Measurements from ENCODE around the gene MEIS1. TPM values are rescaled to one million over a fixed set of nuclear protein-coding genes. Genes with fewer than 3 reads are reported as not detected.

Gene MEIS1
- total RNA-seq, 1 experiment from 2014 or later: 0.28 TPM

DNA sequence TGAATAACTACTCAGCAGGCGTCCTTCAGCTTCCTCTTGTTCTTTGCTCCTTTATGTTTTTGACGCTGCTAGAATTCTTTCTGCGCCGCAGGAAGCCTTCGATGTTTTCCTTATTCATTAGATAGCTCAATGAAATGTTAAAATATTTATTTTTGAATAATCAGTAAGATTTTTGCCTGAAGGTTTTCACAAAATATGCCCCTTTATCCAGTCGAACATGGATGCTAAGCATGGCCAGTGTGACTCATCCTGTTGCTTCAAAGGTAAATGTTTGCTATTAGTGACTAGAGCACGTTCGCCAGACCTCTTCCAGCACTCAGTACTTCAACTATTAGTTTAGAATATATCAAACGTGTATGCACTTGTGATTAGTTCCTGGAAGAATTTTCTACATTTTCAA, 7.6 kb upstream of the MEIS1 start:
- Histone ChIP-seq H3K4me3 (ENCODE audit: insufficient read depth, low read depth, low read length) (no peak overlapping the region), H3K36me3 (replicated peaks; ENCODE audit: control insufficient read depth, insufficient read depth, low read length) (no peaks in the 10 kb centered on the region), H3K27me3 (ENCODE audit: control insufficient read depth, insufficient read depth, low read length) (peaks cover 85% of the 10 kb centered on the region)
- DNase-seq: no peak

- no peaks in the 10 kb centered on the region for H3K36me3 ChIP-seq (replicated peaks; ENCODE audit: control insufficient read depth, insufficient read depth, low read length)
- H3K4me3 ChIP-seq (ENCODE audit: insufficient read depth, low read depth, low read length): no peak overlapping the region
- DNase-seq: peak; percentile 62
- peaks cover 98% of the 10 kb centered on the region for H3K27me3 ChIP-seq (ENCODE audit: control insufficient read depth, insufficient read depth, low read length)
Measured at GRCh38 chr2:66428986-66429612, 5.8 kb upstream of the MEIS1 start.

GRCh38 chr2:66429693-66430504, 5.0 kb upstream of the MEIS1 start:
- Histone ChIP-seq H3K36me3 (replicated peaks; ENCODE audit: control insufficient read depth, insufficient read depth, low read length) (no peaks in the 10 kb centered on the region), H3K4me3 (ENCODE audit: insufficient read depth, low read depth, low read length) (no peak overlapping the region), H3K27me3 (ENCODE audit: control insufficient read depth, insufficient read depth, low read length) (peaks cover 99% of the 10 kb centered on the region)
- DNase-seq: no peak

- peaks cover 98% of the 10 kb centered on the region for H3K27me3 ChIP-seq (ENCODE audit: control insufficient read depth, insufficient read depth, low read length)
Measured at GRCh38 chr2:66430505-66431273, 4.2 kb upstream of the MEIS1 start.

GRCh38 chr2:66431274-66431642, 3.7 kb upstream of the MEIS1 start:
- no peak overlapping the region for H3K4me3 ChIP-seq (ENCODE audit: insufficient read depth, low read depth, low read length)
- peaks cover 98% of the 10 kb centered on the region for H3K27me3 ChIP-seq (ENCODE audit: control insufficient read depth, insufficient read depth, low read length)
- H3K36me3 ChIP-seq (replicated peaks; ENCODE audit: control insufficient read depth, insufficient read depth, low read length): no peaks in the 10 kb centered on the region
- DNase-seq: no peak

More at GRCh38 chr2:66430505-66431273, 4.2 kb upstream of the MEIS1 start:
- Histone ChIP-seq H3K4me3 (ENCODE audit: insufficient read depth, low read depth, low read length) (no peak overlapping the region), H3K36me3 (replicated peaks; ENCODE audit: control insufficient read depth, insufficient read depth, low read length) (no peaks in the 10 kb centered on the region)
- DNase-seq: peak; percentile 23

DNA sequence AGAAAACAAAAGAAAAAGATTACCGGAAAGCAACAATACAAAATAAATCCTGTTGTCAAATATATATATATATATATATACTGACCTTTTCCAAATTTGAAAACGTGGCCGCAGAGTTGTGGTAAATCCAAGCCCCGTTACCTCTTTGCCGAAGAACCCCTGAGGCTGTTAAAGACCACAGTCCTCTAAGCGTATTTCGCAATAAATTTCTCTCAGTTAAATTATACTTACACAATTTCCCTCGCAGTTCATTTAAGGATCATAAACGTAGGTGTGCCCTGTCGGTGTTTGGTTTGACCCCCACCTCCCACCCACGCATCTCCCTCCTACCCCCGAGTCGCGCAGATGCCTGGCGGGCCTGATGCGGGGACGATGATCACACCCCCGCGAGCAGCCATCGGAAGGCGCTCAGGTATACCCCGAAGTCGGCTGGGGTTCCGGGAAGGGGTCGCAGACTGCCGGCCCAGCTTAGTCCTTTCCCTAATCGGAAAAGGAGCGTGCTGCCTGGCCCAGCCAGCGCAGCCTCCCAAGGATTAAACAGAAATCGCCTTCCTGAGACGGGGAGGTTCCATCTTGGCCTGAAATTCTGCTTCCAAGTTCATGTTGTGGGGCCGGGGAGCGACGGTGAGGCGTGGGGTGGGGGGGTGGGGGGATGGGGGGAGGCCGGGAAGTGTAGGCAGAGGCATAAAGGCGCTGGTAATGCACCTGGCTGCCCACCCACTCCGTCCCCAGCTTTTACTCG, 2.9 kb upstream of the MEIS1 start:
- Histone ChIP-seq H3K36me3 (replicated peaks; ENCODE audit: control insufficient read depth, insufficient read depth, low read length) (no peaks in the 10 kb centered on the region), H3K4me3 (ENCODE audit: insufficient read depth, low read depth, low read length) (no peak overlapping the region), H3K27me3 (ENCODE audit: control insufficient read depth, insufficient read depth, low read length) (peaks cover 98% of the 10 kb centered on the region)
- peak; percentile 61 for DNase-seq

DNA sequence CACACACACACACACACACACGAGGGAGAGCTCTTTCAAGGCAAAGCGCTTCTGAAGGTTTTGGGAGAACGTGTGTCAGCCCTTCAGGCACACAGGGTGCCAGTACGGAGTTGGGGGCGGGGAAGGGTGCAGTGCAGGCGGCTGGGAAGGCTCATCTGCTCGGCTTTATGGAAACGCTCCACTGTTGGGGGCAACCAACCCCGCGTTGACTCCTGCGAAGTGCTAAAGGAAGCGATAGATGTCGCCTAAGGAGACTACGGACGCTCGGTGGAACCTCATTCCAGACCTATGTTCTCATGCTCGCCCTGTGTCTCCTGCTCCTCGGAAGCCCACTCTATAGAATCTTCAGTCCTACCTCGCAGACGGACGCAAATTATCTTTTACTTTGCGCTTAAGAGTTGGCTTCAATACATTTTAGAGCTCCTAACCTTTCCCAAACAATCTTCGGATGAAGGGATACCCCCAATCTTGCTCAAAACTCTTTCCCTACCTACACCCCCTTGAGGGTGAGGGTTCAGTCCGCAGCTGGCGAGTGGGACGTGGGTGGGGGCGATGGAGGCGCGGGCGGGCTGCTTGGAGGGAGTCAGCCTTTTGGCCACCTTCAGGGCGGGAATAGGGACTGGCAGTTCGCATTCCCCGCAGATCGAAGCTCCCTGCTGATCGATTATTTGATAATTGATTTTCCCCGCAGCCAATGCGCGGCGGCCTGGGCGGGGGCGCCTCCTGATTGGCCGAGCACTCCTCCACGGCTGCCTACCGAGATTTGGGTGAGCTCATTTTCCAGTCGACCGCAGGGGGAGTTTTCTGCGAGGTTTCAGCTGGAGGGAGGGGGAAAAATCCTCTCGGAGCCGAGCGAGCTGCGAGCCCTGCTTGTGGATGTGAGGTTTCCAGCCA, 1.9 kb upstream of the MEIS1 start:
- Histone ChIP-seq H3K27me3 (ENCODE audit: control insufficient read depth, insufficient read depth, low read length) (peaks cover 98% of the 10 kb centered on the region), H3K36me3 (replicated peaks; ENCODE audit: control insufficient read depth, insufficient read depth, low read length) (no peaks in the 10 kb centered on the region), H3K4me3 (ENCODE audit: insufficient read depth, low read depth, low read length) (peak overlapping the region; percentile 34)
- peak; percentile 97 for DNase-seq

DNA sequence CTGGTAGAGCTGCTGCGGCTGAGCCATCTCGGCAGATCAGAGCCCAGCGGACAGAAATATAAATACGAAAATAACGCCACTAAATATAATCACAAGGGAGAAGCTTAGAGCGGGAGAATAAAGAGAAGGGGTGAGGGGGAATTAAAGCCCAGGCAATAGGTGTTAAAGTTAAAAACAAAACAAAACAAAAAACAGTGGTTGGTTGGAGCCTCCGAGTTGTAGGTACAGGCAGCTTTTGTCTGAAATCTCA, 1.3 kb upstream of the MEIS1 start:
- H3K27me3 ChIP-seq (ENCODE audit: control insufficient read depth, insufficient read depth, low read length): peaks cover 98% of the 10 kb centered on the region
- H3K4me3 ChIP-seq (ENCODE audit: insufficient read depth, low read depth, low read length): peak overlapping the region; percentile 34
- no peaks in the 10 kb centered on the region for H3K36me3 ChIP-seq (replicated peaks; ENCODE audit: control insufficient read depth, insufficient read depth, low read length)
- no peak for DNase-seq

- DNase-seq: peak; percentile 85
- Histone ChIP-seq H3K27me3 (ENCODE audit: control insufficient read depth, insufficient read depth, low read length) (peaks cover 98% of the 10 kb centered on the region), H3K36me3 (replicated peaks; ENCODE audit: control insufficient read depth, insufficient read depth, low read length) (no peaks in the 10 kb centered on the region), H3K4me3 (ENCODE audit: insufficient read depth, low read depth, low read length) (peak overlapping the region; percentile 34)
Measured at GRCh38 chr2:66433945-66434678, 813 bp upstream of the MEIS1 start.

GRCh38 chr2:66435549-66435875, 587 bp downstream of the MEIS1 start:
- Histone ChIP-seq H3K36me3 (replicated peaks; ENCODE audit: control insufficient read depth, insufficient read depth, low read length) (no peaks in the 10 kb centered on the region), H3K27me3 (ENCODE audit: control insufficient read depth, insufficient read depth, low read length) (peaks cover 98% of the 10 kb centered on the region), H3K4me3 (ENCODE audit: insufficient read depth, low read depth, low read length) (no peak overlapping the region; the same call in 1 of the 2 replicates)
- no peak for DNase-seq

DNA sequence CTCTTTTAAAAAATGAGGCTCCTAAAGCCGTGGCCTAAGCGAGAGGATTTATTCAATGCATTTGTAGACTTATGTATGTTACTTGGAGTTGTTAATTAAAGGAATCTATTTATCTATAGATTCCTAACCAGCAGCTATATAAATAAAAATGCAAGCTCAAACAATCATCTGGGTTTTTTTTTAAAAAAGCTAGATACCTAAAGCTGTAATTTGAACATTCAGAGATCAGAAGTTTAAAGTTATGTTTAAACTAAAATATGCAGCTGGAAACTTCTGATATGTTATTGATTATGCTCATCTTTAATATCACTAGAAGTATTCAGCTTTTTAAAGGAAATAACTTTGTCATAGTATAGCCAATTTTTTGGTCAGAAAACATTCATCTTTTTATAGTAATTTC, 1.0 kb downstream of the MEIS1 start:
- DNase-seq: no peak
- Histone ChIP-seq H3K36me3 (replicated peaks; ENCODE audit: control insufficient read depth, insufficient read depth, low read length) (no peaks in the 10 kb centered on the region), H3K4me3 (ENCODE audit: insufficient read depth, low read depth, low read length) (no peak overlapping the region), H3K27me3 (ENCODE audit: control insufficient read depth, insufficient read depth, low read length) (peaks cover 98% of the 10 kb centered on the region)

GRCh38 chr2:66436581-66437001, 1.7 kb downstream of the MEIS1 start:
- Histone ChIP-seq H3K36me3 (replicated peaks; ENCODE audit: control insufficient read depth, insufficient read depth, low read length) (no peaks in the 10 kb centered on the region), H3K27me3 (ENCODE audit: control insufficient read depth, insufficient read depth, low read length) (peaks cover 98% of the 10 kb centered on the region), H3K4me3 (ENCODE audit: insufficient read depth, low read depth, low read length) (no peak overlapping the region)
- DNase-seq: no peak

DNA sequence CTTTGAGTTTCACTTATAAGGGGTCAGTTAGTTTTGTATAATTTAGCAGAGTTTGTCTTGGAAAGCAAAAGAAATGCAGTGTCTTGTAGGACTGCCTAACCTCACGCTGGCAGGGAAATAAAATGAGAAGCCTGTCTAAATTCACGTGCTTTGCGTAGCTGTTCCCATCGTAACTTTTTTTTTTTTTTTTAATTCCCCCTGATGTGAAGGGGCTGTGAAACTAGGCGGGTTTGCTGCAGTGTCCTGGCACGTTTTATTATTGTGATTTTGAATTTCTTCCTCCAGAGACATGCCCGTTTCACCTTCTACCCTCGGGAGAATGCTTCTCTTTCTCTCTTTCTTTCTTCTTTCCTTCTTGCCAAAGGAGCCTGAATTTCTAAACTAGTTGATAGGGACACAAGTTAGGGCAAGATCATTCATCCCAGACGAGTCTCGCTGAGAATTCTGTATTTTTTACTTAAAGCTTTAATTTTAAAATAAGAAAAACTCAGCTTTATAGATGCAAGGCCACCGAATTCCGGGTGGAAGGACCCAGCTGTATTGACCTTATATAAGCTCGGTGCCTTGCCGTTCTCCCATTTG, 2.3 kb downstream of the MEIS1 start:
- Histone ChIP-seq H3K4me3 (ENCODE audit: insufficient read depth, low read depth, low read length) (no peak overlapping the region), H3K27me3 (ENCODE audit: control insufficient read depth, insufficient read depth, low read length) (peaks cover 98% of the 10 kb centered on the region), H3K36me3 (replicated peaks; ENCODE audit: control insufficient read depth, insufficient read depth, low read length) (no peaks in the 10 kb centered on the region)
- no peak for DNase-seq
